Activated CD8-positive, alpha-beta memory T cell treated with anti-CD3 and anti-CD28 coated beads, Interleukin-2, amount 10 ng/mL, durations not matched to agents 7 days and 5 days (primary cell): Measurements from ENCODE around the gene PSMG3. TPM values are rescaled to one million over a fixed set of nuclear protein-coding genes. Genes with fewer than 3 reads are reported as not detected.

ENCODE experiments used
- ATAC-seq: fragments of 150-1000 bp; cut with Tn5 transposase; one replicate; pipeline ENCODE4 v1.10.0; 2021; ENCODE audit warnings: moderate library complexity
- CTCF ChIA-PET: fragments of 350-600 bp; sonication (Branson Sonifier 250); formaldehyde crosslinking; loops from one replicate; lab custom pipeline; 2021; ENCODE audit warnings: antibody characterized with exemption; lab: Charles Lee
- DNase-seq: peaks from one replicate; pipeline ENCODE4 v3.0.0-alpha.2; 2020
- H3K27ac Mint-ChIP-seq: one replicate; pipeline ENCODE4 v1.8.0; 2021; ENCODE audit warnings: mild to moderate bottlenecking, mixed read lengths
- H3K27me3 Mint-ChIP-seq: one replicate; pipeline ENCODE4 v1.8.0; 2021; ENCODE audit warnings: mixed read lengths
- H3K36me3 Mint-ChIP-seq: one replicate; pipeline ENCODE4 v1.8.0; 2021; ENCODE audit warnings: mild to moderate bottlenecking, mixed read lengths
- H3K4me1 Mint-ChIP-seq: one replicate; pipeline ENCODE4 v1.8.0; 2021; ENCODE audit warnings: mixed read lengths
- H3K4me3 Mint-ChIP-seq: one replicate; pipeline ENCODE4 v1.8.0; 2021; ENCODE audit warnings: mild to moderate bottlenecking, moderate library complexity, mixed read lengths
- H3K9me3 Mint-ChIP-seq: one replicate; pipeline ENCODE4 v1.8.0; 2022; ENCODE audit warnings: low read depth, mixed read lengths
- total RNA-seq, 2 experiments: library from RNA; stranded (reverse); gene quantifications; one replicate each; pipeline ENCODE4 v1.2.3, GENCODE V29; 2021

PSMG3 gene
- total RNA-seq, 2 experiments from 2014 or later: 37.2 to 37.9 TPM

DNA sequence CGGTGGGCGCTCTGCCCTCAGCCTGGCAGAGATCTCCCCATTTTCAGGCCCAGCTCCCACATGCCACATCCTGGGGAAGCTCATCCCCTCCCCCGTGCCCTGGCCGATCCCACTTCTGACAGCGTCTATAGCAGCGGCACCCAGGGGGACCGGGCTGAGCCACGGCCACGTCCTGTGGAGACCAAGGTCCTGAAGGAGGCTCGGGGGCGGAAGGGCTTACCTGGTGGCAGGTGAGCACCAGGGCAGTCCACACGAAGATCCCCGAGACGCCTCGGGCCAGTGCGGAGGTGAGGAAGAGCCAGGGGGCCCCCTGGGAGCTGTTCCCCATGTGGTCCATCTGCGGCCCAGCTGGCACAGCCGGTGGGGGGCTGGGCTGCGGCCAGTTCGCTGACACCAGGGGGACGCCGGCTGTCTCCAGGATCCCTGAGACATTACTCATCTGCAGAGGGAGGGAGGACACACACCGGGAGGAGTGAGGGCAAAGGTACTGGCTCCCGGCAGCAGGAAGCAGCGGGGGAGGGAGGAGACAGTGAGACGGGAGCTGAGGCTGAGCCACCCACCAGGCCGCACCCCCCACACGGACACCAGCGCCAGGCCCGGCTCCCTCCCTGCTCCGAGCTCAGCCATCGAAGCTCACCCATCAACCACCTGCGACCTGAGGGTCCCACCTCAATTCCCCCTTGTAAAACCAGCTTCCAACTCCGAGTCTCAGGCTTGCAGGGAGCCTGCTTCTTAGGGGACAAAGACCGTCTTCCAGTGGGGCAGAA lies 14.6 kb downstream of the PSMG3 start:
- Mint-ChIP-seq H3K9me3 (no peaks in the 10 kb centered on the region), H3K27me3 (no peaks in the 10 kb centered on the region), H3K36me3 (no peaks in the 10 kb centered on the region), H3K4me3 (no peak overlapping the region), H3K27ac (no peak overlapping the region), H3K4me1 (no peaks in the 10 kb centered on the region)
- CTCF ChIA-PET: interaction anchor here (1.3 to 1.4 kb wide), 2 partner anchors 31 to 47 kb away, joined by 4 read pairs; no protein-coding TSS in a partner anchor
- DNase-seq (no peak), ATAC-seq (no peak)

DNA sequence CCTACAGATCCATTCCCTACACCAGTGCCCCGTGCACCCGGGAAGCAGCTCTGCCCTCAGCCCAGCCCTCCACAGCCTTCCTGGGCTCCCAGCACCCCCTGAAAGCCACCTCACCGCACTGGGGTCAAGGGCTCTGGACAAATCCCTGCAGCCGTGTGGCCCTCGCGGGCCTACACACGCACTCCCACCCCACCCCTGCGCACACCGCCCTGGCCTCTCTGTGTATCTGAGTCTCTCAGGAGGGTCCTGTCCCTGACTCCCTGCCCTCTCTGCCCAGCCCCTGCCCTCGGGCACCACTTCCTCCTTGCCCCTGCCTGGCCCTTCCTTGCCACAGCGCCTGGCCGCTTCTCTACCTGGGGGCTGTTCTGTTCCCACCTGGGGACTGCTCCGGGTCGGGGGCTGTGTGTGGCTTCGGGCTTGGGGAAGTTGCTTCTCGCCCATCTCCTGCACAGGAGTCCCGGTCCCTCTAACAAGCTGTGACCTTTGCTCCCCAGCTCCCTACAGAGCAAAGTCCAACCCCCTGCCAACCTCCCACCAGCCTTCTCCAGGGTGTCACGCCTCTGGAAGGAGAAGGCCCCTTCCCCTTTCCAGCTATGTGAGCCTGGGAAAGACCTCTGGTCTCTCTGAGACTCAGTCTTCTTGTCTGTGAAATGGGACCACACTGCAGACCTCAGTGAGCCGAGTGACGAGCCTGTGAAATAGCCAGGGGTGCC lies 15.3 kb downstream of the PSMG3 start:
- Mint-ChIP-seq H3K36me3 (no peaks in the 10 kb centered on the region), H3K4me3 (no peak overlapping the region), H3K27me3 (no peaks in the 10 kb centered on the region), H3K4me1 (no peaks in the 10 kb centered on the region), H3K27ac (no peak overlapping the region), H3K9me3 (no peaks in the 10 kb centered on the region)
- ATAC-seq (no peak), DNase-seq (no peak)
- CTCF ChIA-PET: no interaction called here

DNA sequence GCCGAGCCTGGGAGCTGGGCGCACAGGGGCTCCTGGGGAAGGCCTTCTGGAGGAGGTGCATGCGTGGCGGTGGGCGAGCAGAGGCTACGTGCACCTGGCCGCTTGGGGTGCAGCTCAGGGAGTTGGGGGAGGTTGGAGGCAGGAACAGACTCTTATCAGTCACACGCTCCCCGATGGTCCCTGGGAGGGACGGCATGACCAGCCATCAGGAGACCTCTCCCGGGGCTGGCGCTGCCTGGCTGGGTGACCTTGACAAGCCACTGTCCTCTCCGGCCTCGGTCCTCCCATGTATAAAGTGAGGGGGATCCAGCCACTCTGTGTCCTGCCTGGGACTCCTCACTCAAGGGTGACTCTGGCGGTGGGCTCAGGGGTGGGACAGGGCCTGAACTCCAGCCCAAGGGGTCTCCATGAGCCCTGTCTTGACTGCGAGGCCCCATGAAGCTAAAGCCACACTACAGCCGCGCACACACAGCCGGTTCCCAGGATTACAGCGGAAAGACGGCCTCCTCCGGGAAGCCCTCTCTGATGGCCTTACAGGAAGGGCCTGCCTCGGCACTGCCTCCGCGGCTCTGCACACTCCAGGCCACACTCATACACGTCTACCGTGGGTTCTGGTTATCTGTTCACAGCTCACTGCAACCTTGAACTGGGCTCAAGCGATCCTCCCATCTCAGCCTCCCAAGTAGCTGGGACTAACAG lies 16.2 kb downstream of the PSMG3 start:
- no peaks in the 10 kb centered on the region for H3K27me3 Mint-ChIP-seq
- H3K27ac Mint-ChIP-seq: no peak overlapping the region
- CTCF ChIA-PET: no interaction called here
- H3K4me1 Mint-ChIP-seq: no peaks in the 10 kb centered on the region
- no peak for DNase-seq
- ATAC-seq: no peak
- no peaks in the 10 kb centered on the region for H3K36me3 Mint-ChIP-seq
- H3K9me3 Mint-ChIP-seq: no peaks in the 10 kb centered on the region
- H3K4me3 Mint-ChIP-seq: no peak overlapping the region

DNA sequence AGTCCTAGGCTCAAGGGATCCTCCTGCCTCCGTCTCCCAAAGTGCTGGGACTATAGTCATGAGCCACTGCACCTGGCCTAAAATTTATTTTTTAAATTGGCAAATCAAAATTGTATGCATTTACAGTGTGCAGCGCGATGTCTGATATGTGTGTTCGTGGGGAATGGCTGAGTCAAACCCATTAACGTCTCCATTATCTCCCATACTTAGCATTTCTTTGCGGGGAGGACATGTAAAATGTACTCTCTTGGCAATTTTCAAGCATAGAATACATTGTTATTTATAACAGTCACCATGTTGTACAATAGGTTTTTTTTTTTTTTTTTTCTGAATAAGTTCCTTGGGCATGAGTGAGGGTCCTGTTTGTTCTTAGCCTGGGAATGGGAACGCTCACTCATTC lies 17.6 kb downstream of the PSMG3 start:
- Mint-ChIP-seq H3K4me3 (no peak overlapping the region), H3K27me3 (no peaks in the 10 kb centered on the region), H3K4me1 (no peaks in the 10 kb centered on the region), H3K36me3 (no peaks in the 10 kb centered on the region), H3K27ac (no peak overlapping the region), H3K9me3 (no peaks in the 10 kb centered on the region)
- CTCF ChIA-PET: interaction anchor here (0.7 kb wide), 1 partner anchor 144 kb away, joined by 3 read pairs; no protein-coding TSS in a partner anchor
- DNase-seq: no peak
- ATAC-seq: no peak

DNA sequence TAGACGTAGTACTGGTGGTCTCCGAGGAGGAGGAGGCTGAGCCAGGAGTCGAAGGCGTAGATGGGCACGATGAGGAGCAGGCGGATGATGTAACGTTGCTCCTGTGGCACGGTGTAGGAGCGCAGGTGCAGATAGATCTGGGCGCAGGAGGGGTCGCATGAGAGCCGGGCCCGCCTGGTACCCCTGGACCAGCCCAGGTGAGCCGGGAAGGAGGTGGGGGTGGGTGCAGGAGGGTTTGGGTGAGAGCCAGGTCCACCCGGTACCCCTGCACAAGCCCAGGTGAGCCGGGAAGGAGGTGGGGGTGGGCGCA lies 19.0 kb downstream of the PSMG3 start:
- Mint-ChIP-seq H3K36me3 (no peaks in the 10 kb centered on the region), H3K4me3 (no peak overlapping the region), H3K27me3 (no peaks in the 10 kb centered on the region), H3K9me3 (no peaks in the 10 kb centered on the region), H3K27ac (no peak overlapping the region), H3K4me1 (no peaks in the 10 kb centered on the region)
- CTCF ChIA-PET: no interaction called here
- DNase-seq (no peak), ATAC-seq (no peak)

- no peak overlapping the region for H3K4me3 Mint-ChIP-seq
- no peaks in the 10 kb centered on the region for H3K36me3 Mint-ChIP-seq
- no peaks in the 10 kb centered on the region for H3K4me1 Mint-ChIP-seq
- H3K27me3 Mint-ChIP-seq: no peaks in the 10 kb centered on the region
- H3K9me3 Mint-ChIP-seq: no peaks in the 10 kb centered on the region
- DNase-seq (no peak), ATAC-seq (no peak)
- CTCF ChIA-PET: no interaction called here
- no peak overlapping the region for H3K27ac Mint-ChIP-seq
Observed at GRCh38 chr7:1550005-1550845, 19.6 kb downstream of the PSMG3 start.

GRCh38 chr7:1549357-1550004 lies 20.4 kb downstream of the PSMG3 start:
- no peaks in the 10 kb centered on the region for H3K36me3 Mint-ChIP-seq
- no peaks in the 10 kb centered on the region for H3K27me3 Mint-ChIP-seq
- no peak overlapping the region for H3K4me3 Mint-ChIP-seq
- no peak overlapping the region for H3K27ac Mint-ChIP-seq
- ATAC-seq (no peak), DNase-seq (no peak)
- CTCF ChIA-PET: no interaction called here
- no peaks in the 10 kb centered on the region for H3K9me3 Mint-ChIP-seq
- no peaks in the 10 kb centered on the region for H3K4me1 Mint-ChIP-seq

DNA sequence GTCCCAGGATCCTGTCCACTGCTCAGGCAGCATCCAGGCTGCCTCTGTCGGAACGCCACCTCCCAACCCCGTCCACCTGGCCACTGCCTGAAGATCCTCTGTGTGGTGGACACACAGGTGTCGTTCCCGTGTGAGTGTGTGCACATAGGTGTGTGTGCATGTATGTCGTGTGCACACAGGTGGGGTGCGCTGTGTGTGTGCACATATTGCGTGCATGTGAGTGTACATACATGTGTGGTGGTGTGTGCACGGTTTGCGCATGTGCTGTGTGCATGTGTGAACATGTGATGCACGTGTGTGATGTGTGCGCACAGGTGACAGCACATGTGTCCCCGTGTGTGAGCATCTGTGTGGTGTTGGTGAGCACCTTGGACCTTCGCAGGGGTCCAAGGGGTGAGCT lies 20.9 kb downstream of the PSMG3 start:
- ATAC-seq: no peak
- H3K4me1 Mint-ChIP-seq: no peaks in the 10 kb centered on the region
- CTCF ChIA-PET: no interaction called here

DNA sequence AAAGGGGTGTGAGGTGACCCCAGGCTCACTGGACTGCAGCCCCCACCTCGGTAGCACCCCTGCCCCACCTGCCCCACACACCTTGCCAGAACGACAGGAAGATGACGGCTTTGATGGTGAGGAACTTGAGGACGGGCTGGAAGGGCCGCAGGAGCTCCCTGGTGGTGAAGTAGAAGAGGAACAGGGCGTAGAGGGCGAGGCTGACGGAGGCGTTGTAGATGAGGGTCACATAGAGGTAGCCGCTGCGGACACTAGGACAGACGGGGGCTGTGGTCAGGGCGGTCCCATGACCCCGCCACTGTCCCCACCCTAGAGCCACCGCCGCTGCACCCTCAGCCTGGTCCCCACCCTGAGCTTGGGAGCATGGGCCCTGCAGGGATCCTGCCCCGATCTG lies 21.4 kb downstream of the PSMG3 start:
- no peak for DNase-seq
- no peak overlapping the region for H3K4me3 Mint-ChIP-seq

More for the DNA sequence above, 20.9 kb downstream of the PSMG3 start:
- no peaks in the 10 kb centered on the region for H3K36me3 Mint-ChIP-seq
- no peaks in the 10 kb centered on the region for H3K9me3 Mint-ChIP-seq
- no peak overlapping the region for H3K27ac Mint-ChIP-seq
- H3K27me3 Mint-ChIP-seq: no peaks in the 10 kb centered on the region
- no peak overlapping the region for H3K4me3 Mint-ChIP-seq
- no peak for DNase-seq

GRCh38 chr7:1547777-1548437 lies 21.9 kb downstream of the PSMG3 start:
- Mint-ChIP-seq H3K27me3 (no peaks in the 10 kb centered on the region), H3K27ac (no peak overlapping the region), H3K4me3 (no peak overlapping the region), H3K4me1 (no peaks in the 10 kb centered on the region), H3K9me3 (no peaks in the 10 kb centered on the region), H3K36me3 (no peaks in the 10 kb centered on the region)
- DNase-seq: no peak
- CTCF ChIA-PET: no interaction called here
- no peak for ATAC-seq

More for the DNA sequence above, 21.4 kb downstream of the PSMG3 start:
- Mint-ChIP-seq H3K27me3 (no peaks in the 10 kb centered on the region), H3K27ac (no peak overlapping the region), H3K36me3 (no peaks in the 10 kb centered on the region), H3K9me3 (no peaks in the 10 kb centered on the region), H3K4me1 (no peaks in the 10 kb centered on the region)
- CTCF ChIA-PET: no interaction called here
- no peak for ATAC-seq

DNA sequence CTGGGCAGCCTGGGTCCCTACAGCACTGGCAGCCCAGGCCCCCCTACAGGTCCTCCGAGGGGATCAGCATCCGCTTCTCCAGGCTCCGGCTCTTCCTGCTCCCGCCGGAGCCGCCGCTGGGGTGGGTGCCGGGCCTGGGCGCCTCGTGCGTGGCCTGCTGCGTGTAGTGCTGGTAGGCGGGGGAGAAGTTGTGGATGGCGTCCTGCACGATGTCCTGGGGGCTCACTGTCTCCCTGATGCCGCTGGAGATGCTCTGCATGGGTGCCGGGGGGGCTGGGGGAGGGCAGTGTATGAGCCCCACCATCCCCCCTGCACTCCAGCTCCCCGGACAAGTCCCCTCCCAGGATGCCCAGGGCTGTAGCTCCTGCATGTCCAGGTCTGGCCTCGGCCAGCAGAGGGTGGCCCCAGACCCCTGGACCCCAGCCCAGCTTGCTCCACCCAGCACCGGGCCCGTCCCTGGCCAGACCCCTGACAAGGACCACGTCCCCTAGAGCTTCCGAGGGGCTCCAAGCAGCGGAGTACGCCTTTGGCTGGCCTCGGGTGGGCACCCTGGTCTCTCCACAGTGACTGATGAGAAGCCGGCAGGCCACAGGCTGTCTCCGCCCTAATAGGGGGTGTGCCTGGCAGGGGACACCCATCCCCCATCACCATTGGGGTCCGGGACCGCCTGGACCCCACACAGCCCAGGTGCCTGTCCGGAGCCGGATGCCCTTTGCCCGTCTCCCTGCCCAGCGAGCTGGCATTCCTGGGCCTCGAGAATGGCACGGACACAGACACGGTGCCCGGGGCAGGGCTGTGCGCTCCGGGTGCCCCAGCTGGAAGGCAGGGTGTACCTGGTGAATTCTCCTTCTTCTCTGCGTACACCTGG lies 22.7 kb downstream of the PSMG3 start:
- CTCF ChIA-PET: no interaction called here
- ATAC-seq (no peak), DNase-seq (no peak)
- Mint-ChIP-seq H3K27ac (no peak overlapping the region), H3K4me3 (no peak overlapping the region), H3K27me3 (no peaks in the 10 kb centered on the region), H3K9me3 (no peaks in the 10 kb centered on the region), H3K36me3 (no peaks in the 10 kb centered on the region), H3K4me1 (no peaks in the 10 kb centered on the region)
